NCI-H1694 (cell line): Measurements from ENCODE around the gene CXCL3.
"Not testable (repeated sequence)": the region's sequence is repeated elsewhere in the genome, so short reads cannot be mapped to it uniquely, and the experiment has no call there.

Source experiments
- DNase-seq: peaks from one replicate; lab custom pipeline; 2025; lab: John Stamatoyannopoulos, UW

Gene CXCL3

GRCh38 chr4:74038425-74039314 is at the start of gene CXCL3:
CXCL3 (minus strand) TSS chr4:74038689; CDS start chr4:74038611, 78 bp downstream.
- no peak for DNase-seq

- DNase-seq: no peak
Observed at GRCh38 chr4:74087481-74087880, 49.0 kb upstream of the CXCL3 start.

- no peak for DNase-seq
Observed at GRCh38 chr4:74085669-74086068, 47.2 kb upstream of the CXCL3 start.

- no peak for DNase-seq
Observed at GRCh38 chr4:74084984-74085383, 46.5 kb upstream of the CXCL3 start.

- no peak for DNase-seq
Observed at GRCh38 chr4:74083546-74083945, 45.1 kb upstream of the CXCL3 start.

GRCh38 chr4:74081035-74081434 is 42.5 kb upstream of the CXCL3 start:
- DNase-seq: no peak

- DNase-seq: not testable (repeated sequence)
Observed at GRCh38 chr4:74080351-74080750, 41.9 kb upstream of the CXCL3 start.

- DNase-seq: not testable (repeated sequence)
Observed at GRCh38 chr4:74079024-74079423, 40.5 kb upstream of the CXCL3 start.

- no peak for DNase-seq
Observed at GRCh38 chr4:74073358-74073757, 34.9 kb upstream of the CXCL3 start.

GRCh38 chr4:74072739-74073138 is 34.2 kb upstream of the CXCL3 start:
- DNase-seq: no peak

GRCh38 chr4:74067586-74067985 is 29.1 kb upstream of the CXCL3 start:
- DNase-seq: no peak

- no peak for DNase-seq
Observed at GRCh38 chr4:74066232-74066631, 27.7 kb upstream of the CXCL3 start.

- DNase-seq: no peak
Observed at GRCh38 chr4:74065115-74065642, 26.7 kb upstream of the CXCL3 start.

GRCh38 chr4:74063859-74064258 is 25.4 kb upstream of the CXCL3 start:
- DNase-seq: no peak

- no peak for DNase-seq
Observed at GRCh38 chr4:74062953-74063352, 24.5 kb upstream of the CXCL3 start.

- no peak for DNase-seq
Observed at GRCh38 chr4:74061430-74061829, 22.9 kb upstream of the CXCL3 start.

- no peak for DNase-seq
Observed at GRCh38 chr4:74059161-74059829, 20.8 kb upstream of the CXCL3 start.

- DNase-seq: no peak
Observed at GRCh38 chr4:74058048-74058651, 19.7 kb upstream of the CXCL3 start.

GRCh38 chr4:74057588-74057987 is 19.1 kb upstream of the CXCL3 start:
- DNase-seq: no peak

GRCh38 chr4:74056858-74057562 is 18.5 kb upstream of the CXCL3 start:
- no peak for DNase-seq

- DNase-seq: no peak
Observed at GRCh38 chr4:74056114-74056857, 17.8 kb upstream of the CXCL3 start.
